IMR-90 (cell line): ENCODE data around the gene NOD2. TPM values are rescaled to one million over a fixed set of nuclear protein-coding genes. Genes with fewer than 3 reads are reported as not detected.

Experiments used
- ATAC-seq: fragments of 200-7000 bp; cut with Tn5 transposase; 2 replicates; pipeline ENCODE4 v1.9.1; 2020; ENCODE audit warnings: low read depth, mild to moderate bottlenecking, moderate library complexity
- BruUV-seq: library from RNA; stranded (reverse); fragments of 400-500 nt; replicated peaks from 2 replicates; lab custom pipeline; 2021; lab: Mats Ljungman, UMichigan
- CTCF ChIA-PET: fragments of 300-600 bp; formaldehyde crosslinking; extraction: SDS; loops from one replicate; lab custom pipeline; 2021; ENCODE audit warnings: antibody characterized with exemption; lab: Yijun Ruan, JAX
- POLR2A ChIA-PET: fragments of 300-600 bp; sonication (Branson Sonifier 250); formaldehyde crosslinking; loops from one replicate; lab custom pipeline; 2022; ENCODE audit warnings: antibody characterized with exemption; ENCODE audit not compliant: unreplicated experiment; lab: Charles Lee
- DNase-seq: peaks from one replicate; pipeline ENCODE4 v3.0.0; 2013
- H2AFZ ChIP-seq: replicated peaks from 2 replicates; pipeline ENCODE3; 2013; ENCODE audit warnings: low read length, mild to moderate bottlenecking; ENCODE audit not compliant: poor library complexity
- H2AK5ac ChIP-seq: 2 replicates; pipeline ENCODE4 v1.6.1; 2013; ENCODE audit warnings: low read depth, low read length, inconsistent platforms
- H2AK9ac ChIP-seq: replicated peaks from 2 replicates; pipeline ENCODE3; 2013; ENCODE audit warnings: mild to moderate bottlenecking, low read depth, low read length, moderate library complexity; ENCODE audit not compliant: poor library complexity
- H2BK120ac ChIP-seq: 2 replicates; pipeline ENCODE4 v1.6.1; 2013; ENCODE audit warnings: low read depth, low read length, inconsistent platforms
- H2BK15ac ChIP-seq: 3 replicates; pipeline ENCODE4 v1.6.1; 2013; ENCODE audit warnings: low read depth, low read length, inconsistent platforms
- H2BK20ac ChIP-seq: 2 replicates; pipeline ENCODE4 v1.6.1; 2013; ENCODE audit warnings: low read depth, mild to moderate bottlenecking, inconsistent platforms, low read length, moderate library complexity
- H2BK5ac ChIP-seq: 2 replicates; pipeline ENCODE4 v1.6.1; 2013; ENCODE audit warnings: mild to moderate bottlenecking, low read depth, low read length, inconsistent platforms; ENCODE audit not compliant: poor library complexity, severe bottlenecking
- H3K14ac ChIP-seq: replicated peaks from 2 replicates; pipeline ENCODE4 v1.6.1; 2013; ENCODE audit warnings: low read depth, low read length, inconsistent platforms
- H3K18ac ChIP-seq: 2 replicates; pipeline ENCODE4 v1.6.1; 2013; ENCODE audit warnings: low read depth, low read length, control low read depth
- H3K23ac ChIP-seq: 2 replicates; pipeline ENCODE4 v1.6.1; 2013; ENCODE audit warnings: low read depth, low read length, inconsistent platforms
- H3K27ac ChIP-seq: 2 replicates; pipeline ENCODE4 v1.5.1; 2013; ENCODE audit warnings: mild to moderate bottlenecking, control low read depth, low read length; ENCODE audit not compliant: insufficient read depth
- H3K27me3 ChIP-seq: 2 replicates; pipeline ENCODE4 v1.6.1; 2013; ENCODE audit warnings: low read length; ENCODE audit not compliant: control insufficient read depth, insufficient read depth
- H3K36me3 ChIP-seq: 2 replicates; pipeline ENCODE4 v1.6.1; 2013; ENCODE audit warnings: low read length, mixed read lengths; ENCODE audit not compliant: control insufficient read depth, insufficient read depth
- H3K4ac ChIP-seq: 2 replicates; pipeline ENCODE4 v1.6.1; 2013; ENCODE audit warnings: low read depth, low read length, inconsistent platforms
- H3K4me1 ChIP-seq: 2 replicates; pipeline ENCODE4 v1.6.1; 2013; ENCODE audit warnings: low read length, mixed read lengths; ENCODE audit not compliant: control insufficient read depth, insufficient read depth
- H3K4me2 ChIP-seq: 2 replicates; pipeline ENCODE4 v1.6.1; 2013; ENCODE audit warnings: low read depth, mild to moderate bottlenecking, control low read depth, low read length, moderate library complexity
- H3K4me3 ChIP-seq: 2 replicates; pipeline ENCODE4 v1.5.1; 2013; ENCODE audit warnings: low read depth, mild to moderate bottlenecking, control low read depth, low read length, moderate library complexity; ENCODE audit not compliant: insufficient read depth
- H3K56ac ChIP-seq: 2 replicates; pipeline ENCODE4 v1.6.1; 2013; ENCODE audit warnings: low read length, inconsistent platforms; ENCODE audit not compliant: insufficient read depth; ENCODE audit errors: extremely low read depth
- H3K79me1 ChIP-seq, 2 experiments: 2 replicates each; pipeline ENCODE4 v1.6.1; 2013; ENCODE audit warnings: low read length in 2 of 2, inconsistent platforms in 1 of 2, low read depth in 1 of 2
- H3K9ac ChIP-seq: 2 replicates; pipeline ENCODE4 v1.6.1; 2013; ENCODE audit warnings: low read depth, low read length, control low read depth
- H3K9me1 ChIP-seq: 2 replicates; pipeline ENCODE4 v1.6.1; 2013; ENCODE audit warnings: low read length, inconsistent platforms; ENCODE audit not compliant: insufficient read depth
- H3K9me3 ChIP-seq: 2 replicates; pipeline ENCODE4 v1.6.1; 2013; ENCODE audit warnings: low read length; ENCODE audit not compliant: control insufficient read depth, insufficient read depth
- H4K20me1 ChIP-seq: 2 replicates; pipeline ENCODE4 v1.6.1; 2013; ENCODE audit warnings: low read length, inconsistent platforms; ENCODE audit not compliant: insufficient read depth
- H4K5ac ChIP-seq: 2 replicates; pipeline ENCODE4 v1.6.1; 2013; ENCODE audit warnings: mild to moderate bottlenecking, low read depth, low read length, control low read depth
- H4K8ac ChIP-seq, 2 experiments: 2 replicates each; pipeline ENCODE4 v1.6.1; 2013; ENCODE audit warnings: low read depth in 2 of 2, low read length in 2 of 2, control low read depth in 1 of 2, inconsistent platforms in 1 of 2
- H4K91ac ChIP-seq: 2 replicates; pipeline ENCODE4 v1.6.1; 2013; ENCODE audit warnings: low read depth, low read length, inconsistent platforms; ENCODE audit not compliant: insufficient read depth
- BHLHE40 ChIP-seq: fragments of 150-350 bp; IDR thresholded peaks from 2 replicates; pipeline ENCODE4 v1.6.1; 2016; ENCODE audit warnings: mild to moderate bottlenecking, low read depth, low read length
- CEBPB ChIP-seq: IDR thresholded peaks from 2 replicates; pipeline ENCODE4 v1.6.1; 2012; ENCODE audit warnings: low read depth, low read length, improper control_type of control experiment
- CHD1 ChIP-seq: IDR thresholded peaks from 2 replicates; pipeline ENCODE4 v1.6.1; 2012; ENCODE audit warnings: low read depth, low read length, improper control_type of control experiment
- CTCF ChIP-seq: conservative IDR thresholded peaks from 2 replicates; pipeline ENCODE4 v1.5.1; 2012; ENCODE audit warnings: mild to moderate bottlenecking, low read depth, low read length, improper control_type of control experiment
- ELK1 ChIP-seq: fragments of 150-350 bp; IDR thresholded peaks from 2 replicates; pipeline ENCODE4 v1.6.1; 2016; ENCODE audit warnings: low read depth, mild to moderate bottlenecking, low read length, moderate library complexity, borderline replicate concordance
- FOS ChIP-seq: fragments of 150-350 bp; IDR thresholded peaks from 2 replicates; pipeline ENCODE4 v1.6.1; 2016; ENCODE audit warnings: low read depth, low read length
- MAFK ChIP-seq: IDR thresholded peaks from 2 replicates; pipeline ENCODE4 v1.6.1; 2012; ENCODE audit warnings: low read depth, low read length, improper control_type of control experiment
- MAZ ChIP-seq: IDR thresholded peaks from 2 replicates; pipeline ENCODE4 v1.6.1; 2012; ENCODE audit warnings: low read depth, mild to moderate bottlenecking, low read length, improper control_type of control experiment, moderate library complexity, borderline replicate concordance
- POLR2A ChIP-seq: IDR thresholded peaks from 2 replicates; pipeline ENCODE4 v1.6.1; 2012; ENCODE audit warnings: mild to moderate bottlenecking, low read depth, low read length
- RAD21 ChIP-seq: IDR thresholded peaks from 2 replicates; pipeline ENCODE4 v1.6.1; 2012; ENCODE audit warnings: low read length, improper control_type of control experiment
- RCOR1 ChIP-seq: IDR thresholded peaks from 2 replicates; pipeline ENCODE4 v1.6.1; 2012; ENCODE audit warnings: mild to moderate bottlenecking, low read length, improper control_type of control experiment; ENCODE audit not compliant: insufficient replicate concordance
- USF2 ChIP-seq: fragments of 150-350 bp; IDR thresholded peaks from 2 replicates; pipeline ENCODE4 v1.6.1; 2017; ENCODE audit warnings: mild to moderate bottlenecking, antibody characterized with exemption, low read length, low read depth
- WGBS, 2 experiments: methylation state at CpG; one replicate each; pipeline versions ENCODE4 v1.1.5 to v1.1.7; 2013; ENCODE audit warnings: missing lambda C conversion rate in 2 of 2; ENCODE audit not compliant: insufficient read length in 1 of 2; ENCODE audit errors: extremely low coverage in 2 of 2; 5-methylcytosine and 5-hydroxymethylcytosine counted together
- dilution Hi-C: fragments of 300-500 bp; cut with HindIII; formaldehyde crosslinking; loops from one replicate; pipeline ENCODE4 v1.14.3; 2018; ENCODE audit warnings: low sequenced_read_pairs; ENCODE audit not compliant: unreplicated experiment
- in situ Hi-C: fragments of 300-500 bp; cut with MboI; formaldehyde crosslinking; loops from 3 replicates; pipeline ENCODE4 v1.14.3; 2019; ENCODE audit warnings: low sequenced_read_pairs, inconsistent platforms, mixed read lengths
- intact Hi-C: fragments of 100-400 bp; cut with micrococcal nuclease; formaldehyde crosslinking; loops from 2 replicates; pipeline ENCODE4 v1.10.0; 2022
- polyA plus RNA-seq, 3 experiments: library from polyadenylated mRNA; depleted of rRNA; stranded (reverse); fragments of >200 nt; gene quantifications; 2 replicates each; pipeline ENCODE4 v1.2.3, GENCODE V29; 2012; ENCODE audit warnings: low replicate concordance in 1 of 3
- total RNA-seq: library from RNA; depleted of rRNA; stranded (reverse); fragments of >200 nt; gene quantifications from 2 replicates; pipeline ENCODE4 v1.2.3, GENCODE V29; 2012

NOD2 gene
- total and polyA plus RNA-seq, 2 of the 4 experiments (the other 2 are of a cell fraction) = not detected

GRCh38 chr16:50778284-50779163 lies 85.1 kb downstream of the NOD2 start:
- no peak overlapping the region for H3K4ac ChIP-seq
- no peak overlapping the region for H4K91ac ChIP-seq
- no peak overlapping the region for H3K4me2 ChIP-seq
- no peak overlapping the region for H2AK5ac ChIP-seq
- dilution Hi-C loops = no loop called here
- H3K14ac ChIP-seq = no peak overlapping the region
- H2BK5ac ChIP-seq = no peak overlapping the region
- H3K27me3 ChIP-seq = no peaks in the 10 kb centered on the region
- WGBS, 2 experiments = no CpG with 5 or more reads among the region's 1 CpG
- in situ Hi-C loops = loop anchor here (25.0 kb wide), 1 partner anchor 566 kb away; no protein-coding TSS in a partner anchor
- H2BK15ac ChIP-seq = no peak overlapping the region
- no peak overlapping the region for H3K4me3 ChIP-seq
- no peaks in the 10 kb centered on the region for H3K4me1 ChIP-seq
- H2AFZ ChIP-seq = no peak overlapping the region
- BruUV-seq = no TSS peak
- TF ChIP-seq RAD21 (no peak), MAZ (no peak), ELK1 (no peak), POLR2A (no peak), CHD1 (no peak), USF2 (no peak), BHLHE40 (no peak), RCOR1 (no peak), CEBPB (no peak), MAFK (no peak), CTCF (no peak), FOS (no peak)
- CTCF ChIA-PET = interaction anchor here (1.1 kb wide), 1 partner anchor 9 kb away, joined by 3 read pairs; no protein-coding TSS in a partner anchor
- H3K9me1 ChIP-seq = peaks cover 7% of the 10 kb centered on the region
- H3K9me3 ChIP-seq = no peaks in the 10 kb centered on the region
- peaks cover 13% of the 10 kb centered on the region for H3K36me3 ChIP-seq
- H2BK120ac ChIP-seq = no peak overlapping the region
- no peak overlapping the region for H2BK20ac ChIP-seq
- H4K20me1 ChIP-seq = no peaks in the 10 kb centered on the region
- POLR2A ChIA-PET = no interaction called here
- H4K5ac ChIP-seq = peak overlapping the region; percentile 21; the same call in 1 of the 2 replicates
- no peak overlapping the region for H4K8ac ChIP-seq
- ATAC-seq (no peak), DNase-seq (no peak)
- no peak overlapping the region for H3K56ac ChIP-seq
- intact Hi-C loops = no loop called here
- H3K18ac ChIP-seq = no peak overlapping the region
- no peak overlapping the region for H3K9ac ChIP-seq
- H3K79me1 ChIP-seq = peaks cover 2 to 4% of the 10 kb centered on the region in 2 experiments; a peak in 2 of 4 replicates
- H3K23ac ChIP-seq = no peak overlapping the region
- H3K27ac ChIP-seq = no peak overlapping the region
- H2AK9ac ChIP-seq = no peak overlapping the region
